Measurements from ENCODE around the gene RBM20. TPM values are rescaled to one million over a fixed set of nuclear protein-coding genes. Genes with fewer than 3 reads are reported as not detected.

The RBM20 gene
- polyA plus RNA-seq, 3 donors = not detected

GRCh38 chr10:110710621-110711020 is 66.5 kb downstream of the RBM20 start:
- 100% methylated on average over 4 of the region's 5 CpGs for WGBS (ENCODE audit: insufficient coverage)
- peaks cover 0 to 2% (median 0%) of the 10 kb centered on the region in 7 donors for H3K9me3 Mint-ChIP-seq
- intact Hi-C loops (cut with micrococcal nuclease) = no loop called here

GRCh38 chr10:110711382-110711781 is 67.2 kb downstream of the RBM20 start:
- no peaks in the 10 kb centered on the region for H3K36me3 Mint-ChIP-seq
- H3K36me3 ChIP-seq (replicated peaks in 1 of 2; ENCODE audit: control insufficient read depth in 1 of 2, insufficient read depth in 2 of 2, low read length in 2 of 2) = no peaks in the 10 kb centered on the region
- H3K27me3 Mint-ChIP-seq (ENCODE audit: low read depth in 3 of 3) = peaks cover 0 to 1% (median 0%) of the 10 kb centered on the region in 3 donors
- no peak overlapping the region for H2AFZ ChIP-seq (ENCODE audit: insufficient read depth, low read depth, low read length, poor library complexity, severe bottlenecking)
- H3K4me2 ChIP-seq (replicated peaks; ENCODE audit: extremely low read depth, low read length, poor library complexity, severe bottlenecking) = no peak overlapping the region
- no peaks in the 10 kb centered on the region for H3K9me3 ChIP-seq (replicated peaks in 1 of 2; ENCODE audit: control insufficient read depth in 1 of 2, insufficient read depth in 1 of 2, low read length in 2 of 2)
- H3K4me3 Mint-ChIP-seq = no peak overlapping the region
- peaks cover 0 to 1% (median 0%) of the 10 kb centered on the region in 7 donors for H3K9me3 Mint-ChIP-seq
- no peaks in the 10 kb centered on the region for H3K4me1 ChIP-seq (ENCODE audit: control insufficient read depth in 1 of 2, insufficient read depth in 2 of 2, low read length in 2 of 2)
- TF ChIP-seq CTCF (IDR thresholded peaks at IDR 0.05) = no peak
- no peaks in the 10 kb centered on the region for H3K4me1 Mint-ChIP-seq
- no peaks in the 10 kb centered on the region for H4K20me1 ChIP-seq (ENCODE audit: insufficient read depth, low read length)
- intact Hi-C loops (cut with micrococcal nuclease) = no loop called here
- no peak overlapping the region for H3K27ac Mint-ChIP-seq
- H3K27ac ChIP-seq (ENCODE audit: low read depth in 1 of 2, low read length in 2 of 2) = no peak overlapping the region
- no peak for DNase-seq
- H3K4me3 ChIP-seq (replicated peaks in 1 of 3; ENCODE audit: low read depth in 2 of 3, low read length in 3 of 3) = no peak overlapping the region
- H3K79me2 ChIP-seq (ENCODE audit: insufficient read depth, low read length) = no peaks in the 10 kb centered on the region
- 80% methylated on average over 1 of the region's 4 CpGs for WGBS (ENCODE audit: insufficient coverage)
- H3K27me3 ChIP-seq (ENCODE audit: control insufficient read depth in 2 of 2, insufficient read depth in 2 of 2, low read length in 2 of 2) = no peaks in the 10 kb centered on the region
- H3K9ac ChIP-seq (ENCODE audit: insufficient read depth, low read length, poor library complexity, severe bottlenecking) = no peak overlapping the region

More at GRCh38 chr10:110710621-110711020, 66.5 kb downstream of the RBM20 start:
- Histone ChIP-seq H4K20me1 (ENCODE audit: insufficient read depth, low read length) (no peaks in the 10 kb centered on the region), H3K4me3 (replicated peaks in 1 of 3; ENCODE audit: low read depth in 2 of 3, low read length in 3 of 3) (no peak overlapping the region), H3K9ac (ENCODE audit: insufficient read depth, low read length, poor library complexity, severe bottlenecking) (no peak overlapping the region), H3K36me3 (replicated peaks in 1 of 2; ENCODE audit: control insufficient read depth in 1 of 2, insufficient read depth in 2 of 2, low read length in 2 of 2) (no peaks in the 10 kb centered on the region), H3K4me1 (ENCODE audit: control insufficient read depth in 1 of 2, insufficient read depth in 2 of 2, low read length in 2 of 2) (no peaks in the 10 kb centered on the region), H3K27ac (ENCODE audit: low read depth in 1 of 2, low read length in 2 of 2) (no peak overlapping the region), H2AFZ (ENCODE audit: insufficient read depth, low read depth, low read length, poor library complexity, severe bottlenecking) (no peak overlapping the region), H3K79me2 (ENCODE audit: insufficient read depth, low read length) (no peaks in the 10 kb centered on the region), H3K4me2 (replicated peaks; ENCODE audit: extremely low read depth, low read length, poor library complexity, severe bottlenecking) (no peak overlapping the region), H3K9me3 (replicated peaks in 1 of 2; ENCODE audit: control insufficient read depth in 1 of 2, insufficient read depth in 1 of 2, low read length in 2 of 2) (no peaks in the 10 kb centered on the region), H3K27me3 (ENCODE audit: control insufficient read depth in 2 of 2, insufficient read depth in 2 of 2, low read length in 2 of 2) (no peaks in the 10 kb centered on the region)
- TF ChIP-seq CTCF (IDR thresholded peaks at IDR 0.05) = no peak
- H3K36me3 Mint-ChIP-seq = no peaks in the 10 kb centered on the region
- peaks cover 0 to 2% (median 1%) of the 10 kb centered on the region in 3 donors for H3K27me3 Mint-ChIP-seq (ENCODE audit: low read depth in 3 of 3)
- H3K4me1 Mint-ChIP-seq = no peaks in the 10 kb centered on the region
- H3K27ac Mint-ChIP-seq = no peak overlapping the region
- H3K4me3 Mint-ChIP-seq = no peak overlapping the region
- no peak for DNase-seq

Measured in CD14-positive monocyte (primary cell).